DMS114 treated with DMSO at 0.1 percent for 48 hours (cell line): ENCODE measurements around the gene SLF1.

Experiments used
- DNase-seq: peaks from one replicate; lab custom pipeline; 2025; ENCODE audit not compliant: unreplicated experiment; lab: John Stamatoyannopoulos, UW

Gene SLF1

DNA sequence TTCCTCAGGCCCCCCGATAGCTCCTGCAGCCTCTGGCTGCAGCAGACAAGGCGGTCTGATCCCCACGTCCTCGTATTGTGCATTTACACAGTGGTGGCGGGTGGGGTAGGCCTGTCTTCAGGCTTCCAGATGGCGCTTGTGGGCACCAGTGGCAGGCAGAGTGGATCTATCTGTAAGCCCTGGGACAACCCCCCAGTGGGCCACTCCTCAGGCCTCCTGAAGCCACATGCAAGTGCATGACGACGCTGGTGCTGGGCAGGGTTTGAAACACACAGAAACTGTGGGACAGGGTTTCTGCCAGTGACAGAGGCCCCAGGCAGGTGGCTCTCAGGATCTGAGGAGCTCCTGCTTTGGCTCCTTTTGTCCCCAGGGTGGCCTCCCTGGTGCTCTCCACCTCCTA lies 42.0 kb downstream of the SLF1 start:
- no peak for DNase-seq

DNA sequence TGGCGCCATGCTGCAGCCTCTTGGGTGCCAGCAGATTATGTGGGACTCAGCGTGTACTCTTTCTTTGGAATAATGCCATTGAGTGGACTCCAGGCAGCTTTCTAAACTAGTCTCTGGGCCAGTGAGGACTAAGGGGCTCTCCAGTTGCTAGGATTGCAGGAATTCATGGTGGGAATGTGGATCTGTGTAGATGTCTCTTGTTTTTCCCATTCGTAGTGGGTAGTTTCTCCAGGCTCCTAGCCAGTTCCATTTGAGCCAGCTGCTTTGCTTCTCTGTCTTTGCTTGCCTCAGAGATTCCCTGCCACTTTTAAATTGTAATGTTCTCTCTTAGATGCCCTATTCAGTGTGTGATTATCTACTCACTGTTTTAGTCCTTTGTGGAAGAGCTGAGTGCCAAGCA lies 42.6 kb downstream of the SLF1 start:
- DNase-seq, result no peak

DNA sequence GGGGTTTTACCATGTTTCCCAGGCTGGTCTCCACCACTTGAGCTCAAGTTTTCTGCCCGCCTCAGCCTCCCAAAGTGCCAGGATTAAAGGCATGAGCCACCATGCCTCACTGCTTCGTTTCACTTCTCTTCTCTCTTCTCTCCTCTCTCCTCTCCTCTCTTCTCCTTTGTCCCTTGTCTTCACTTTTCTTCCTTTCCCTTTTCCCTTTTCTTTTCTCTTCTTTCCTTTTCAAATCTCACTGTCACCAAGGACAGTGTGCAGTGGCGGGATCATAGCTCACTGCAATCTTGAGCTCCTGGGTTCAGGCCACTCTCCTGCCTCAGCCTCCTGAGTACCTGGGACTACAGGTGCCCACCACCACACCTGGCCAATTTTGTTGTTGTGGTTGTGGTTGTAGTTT lies 49.5 kb downstream of the SLF1 start:
- no peak for DNase-seq

DNA sequence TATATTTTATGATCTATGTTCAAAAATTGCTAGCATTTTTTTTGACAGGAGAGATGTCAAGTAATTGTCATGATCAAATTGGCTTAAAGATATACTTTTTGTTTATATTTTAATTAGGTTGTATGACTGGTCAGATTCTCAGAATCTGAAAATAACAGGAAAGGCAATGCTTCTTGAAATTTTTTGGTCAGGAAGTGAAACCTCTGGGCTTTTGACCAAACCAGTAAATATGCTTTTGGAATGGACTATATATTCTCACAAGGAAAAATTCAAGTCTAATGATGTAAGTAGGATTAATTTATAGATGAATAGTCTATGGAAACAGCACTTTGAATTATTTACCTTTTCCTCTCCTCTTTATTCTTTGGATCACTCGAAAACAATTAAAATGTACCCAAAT lies 52.3 kb downstream of the SLF1 start:
- no peak for DNase-seq

DNA sequence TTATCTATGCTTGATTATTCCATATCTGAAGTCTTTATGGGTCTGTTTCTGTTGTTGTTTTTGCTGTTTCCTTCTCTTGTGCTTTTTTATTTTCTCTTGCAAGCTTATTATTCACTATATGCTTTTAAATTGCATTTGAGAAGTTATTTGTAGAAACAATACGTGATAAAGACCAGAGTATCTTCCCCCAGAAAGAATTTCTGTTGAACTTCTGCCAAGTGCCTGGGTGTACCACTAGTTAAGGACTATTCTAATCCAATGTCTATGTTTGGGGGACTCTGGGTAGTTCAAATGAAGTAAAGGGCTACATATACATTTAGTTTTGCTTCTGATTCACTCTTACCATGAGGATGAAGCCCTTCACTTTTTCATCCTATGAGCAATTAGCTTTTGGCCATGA lies 54.3 kb downstream of the SLF1 start:
- DNase-seq, result no peak

DNA sequence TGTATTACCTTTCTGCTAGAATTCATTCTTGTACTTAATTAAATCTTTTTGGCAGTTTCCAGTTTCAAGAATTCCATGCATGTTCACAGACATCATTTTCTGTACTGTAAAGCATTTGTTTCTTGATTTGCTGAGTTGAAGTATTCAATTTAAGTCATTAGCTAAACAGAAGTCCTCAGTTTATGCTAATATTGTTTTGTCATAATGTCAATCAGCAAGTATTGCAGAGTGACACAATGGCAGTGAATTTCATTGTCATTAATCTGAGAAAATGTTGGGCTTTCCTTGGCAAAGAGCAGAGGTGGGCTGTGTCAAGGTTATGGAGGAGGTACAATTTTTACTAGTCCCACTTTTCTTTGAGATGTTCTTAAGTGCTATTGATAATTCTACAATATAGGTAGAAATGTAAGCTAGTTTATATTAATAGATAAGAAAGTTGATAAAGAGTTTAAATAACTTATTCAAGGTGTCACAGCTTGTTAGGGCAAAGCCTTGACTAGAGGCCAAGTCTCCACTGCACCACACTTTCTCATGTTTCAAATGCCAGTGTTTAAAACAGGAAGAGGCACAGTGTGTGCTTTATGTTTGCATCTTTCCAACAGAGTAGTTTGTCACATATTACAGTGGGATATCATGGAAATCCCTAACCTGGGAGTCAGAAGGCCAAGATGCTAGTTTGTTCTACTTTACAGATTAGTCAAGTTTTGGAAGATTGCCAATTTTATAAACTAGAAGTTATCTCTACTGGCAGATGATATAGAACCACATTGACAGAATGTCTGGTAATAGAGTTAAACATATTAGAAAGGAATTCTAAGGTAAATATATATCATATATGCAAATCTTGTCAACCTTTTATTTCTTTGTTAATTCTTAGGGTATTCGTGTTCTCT lies 56.3 kb downstream of the SLF1 start:
- no peak for DNase-seq

DNA sequence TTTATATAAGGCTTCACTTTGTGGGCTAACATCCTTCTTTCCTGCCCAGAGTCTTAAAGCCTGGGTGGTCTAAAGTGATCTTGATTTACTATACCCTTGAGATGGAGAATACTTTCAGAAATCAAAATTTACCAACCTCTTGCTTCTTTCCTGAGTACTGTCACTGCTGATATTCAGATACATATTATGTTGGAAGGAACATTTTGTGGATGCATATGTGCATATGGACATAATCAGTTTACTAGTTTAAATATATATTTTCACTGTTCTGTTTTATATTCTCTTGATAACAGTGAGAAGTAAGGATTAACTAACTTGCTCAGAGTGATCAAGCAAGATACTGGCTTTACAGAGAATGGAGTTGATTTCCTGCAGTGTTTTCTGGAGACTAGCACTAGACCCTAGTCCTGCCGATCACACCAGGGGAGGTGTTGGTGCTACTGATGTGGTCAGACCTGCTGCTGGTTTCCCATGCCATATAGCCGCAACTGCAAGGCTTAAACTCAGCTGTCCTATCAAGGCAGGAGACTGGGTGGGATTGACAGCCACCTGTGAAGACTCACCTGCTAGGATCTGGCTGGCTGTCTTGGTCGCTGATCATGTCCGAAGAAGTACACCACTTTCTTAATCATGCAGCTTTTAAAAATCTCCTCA lies 57.6 kb downstream of the SLF1 start:
- DNase-seq, result no peak

DNA sequence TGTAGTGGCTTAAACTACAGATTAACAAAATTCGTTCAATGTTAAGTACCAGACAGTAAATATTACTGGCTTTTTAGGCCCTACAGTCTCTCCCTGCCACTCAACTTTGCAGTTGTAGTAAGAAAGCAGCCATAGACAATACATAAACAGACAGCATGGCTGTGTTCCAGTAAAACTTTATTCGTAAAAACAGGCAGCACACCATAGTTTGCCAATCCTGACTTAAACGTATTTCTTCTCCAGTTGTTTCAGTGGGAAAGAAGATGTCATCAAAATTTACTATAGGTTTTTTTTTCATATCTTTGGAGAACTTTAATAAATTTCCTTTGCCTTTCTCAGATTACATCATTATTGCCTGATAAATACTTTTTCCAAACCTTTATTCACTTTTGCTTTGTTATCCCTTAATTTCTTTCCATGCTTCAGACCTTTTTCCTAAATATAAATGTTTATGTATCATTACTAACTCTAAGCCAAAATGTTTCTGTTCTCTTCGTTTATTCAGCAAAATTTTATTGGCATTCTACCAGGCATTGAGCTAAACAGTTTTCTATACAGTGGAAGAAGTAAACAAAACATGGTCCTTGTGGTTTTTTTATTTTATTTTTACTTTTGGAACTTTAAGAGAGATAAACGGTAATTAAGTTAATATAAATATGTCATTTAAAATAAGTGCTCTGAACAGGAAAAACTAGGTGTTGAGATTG lies 64.5 kb downstream of the SLF1 start:
- no peak for DNase-seq

DNA sequence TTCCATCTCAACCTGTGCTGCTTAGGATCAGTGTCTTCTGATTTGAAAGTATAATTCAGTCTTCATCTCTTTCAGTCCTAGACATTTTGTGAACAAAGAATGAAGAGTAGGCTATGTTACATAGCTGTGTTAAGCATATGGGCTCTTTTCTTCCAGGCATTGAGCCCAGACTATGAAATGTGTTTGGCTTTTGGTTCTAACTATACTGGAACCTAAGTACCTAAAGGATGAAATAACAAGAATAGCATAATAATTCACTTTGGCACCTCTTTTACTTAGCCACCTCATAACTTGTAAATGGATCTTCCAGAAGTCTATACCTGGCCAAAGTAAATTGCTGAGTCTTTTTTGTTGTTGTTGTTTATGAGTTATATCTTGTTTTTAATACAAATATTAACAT lies 71.4 kb downstream of the SLF1 start:
- no peak for DNase-seq

DNA sequence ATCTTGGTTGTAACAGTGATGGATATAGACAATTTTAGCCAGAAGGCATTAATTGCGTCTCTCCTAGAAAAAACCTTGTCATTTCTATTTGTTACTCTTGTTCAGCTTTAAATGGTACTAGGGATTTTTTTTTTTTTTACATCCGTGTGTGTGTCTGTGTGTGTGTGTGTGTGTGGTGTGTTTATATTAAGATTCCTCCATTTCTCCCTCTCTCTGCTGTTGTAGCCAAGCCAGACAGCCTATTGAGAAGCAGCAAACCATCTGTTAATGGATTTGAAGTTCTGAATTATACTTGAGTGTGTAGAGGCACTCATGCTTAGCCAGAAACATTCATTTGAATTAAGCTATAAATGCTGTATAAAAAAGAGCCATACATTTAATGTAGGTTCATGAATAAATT lies 72.3 kb downstream of the SLF1 start:
- DNase-seq, result no peak

DNA sequence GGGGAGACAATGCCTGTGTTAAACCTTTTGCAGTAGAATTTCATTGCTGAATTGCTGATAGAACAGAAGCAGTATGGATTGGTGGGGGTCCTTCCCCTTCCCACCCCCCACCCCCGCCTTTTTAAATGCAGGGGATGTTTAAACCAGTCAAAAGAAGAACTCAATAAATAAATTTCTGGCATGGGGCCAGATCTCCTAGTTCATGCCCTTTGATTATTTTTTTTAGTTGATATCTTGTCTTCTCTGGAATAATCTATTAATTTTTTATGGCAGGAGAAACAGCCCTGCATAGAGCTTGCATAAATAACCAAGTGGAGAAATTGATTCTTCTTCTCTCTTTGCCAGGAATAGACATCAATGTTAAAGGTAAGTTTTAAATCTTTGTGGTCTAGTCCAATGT lies 72.8 kb downstream of the SLF1 start:
- DNase-seq, result no peak

DNA sequence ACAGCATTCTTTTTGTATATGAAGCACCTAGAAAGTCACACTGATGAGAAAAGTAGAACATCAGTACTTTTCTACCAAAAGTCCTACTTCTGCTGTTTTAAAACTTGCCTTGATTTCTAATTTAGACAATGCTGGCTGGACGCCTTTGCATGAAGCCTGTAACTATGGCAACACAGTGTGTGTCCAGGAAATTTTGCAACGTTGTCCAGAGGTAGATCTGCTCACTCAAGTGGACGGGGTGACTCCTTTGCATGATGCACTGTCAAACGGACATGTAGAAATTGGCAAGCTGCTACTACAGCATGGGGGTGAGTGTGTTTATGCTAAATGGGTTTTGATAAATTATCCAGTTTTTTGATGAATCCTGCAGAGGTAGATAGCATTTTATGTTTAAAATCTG lies 73.5 kb downstream of the SLF1 start:
- no peak for DNase-seq

DNA sequence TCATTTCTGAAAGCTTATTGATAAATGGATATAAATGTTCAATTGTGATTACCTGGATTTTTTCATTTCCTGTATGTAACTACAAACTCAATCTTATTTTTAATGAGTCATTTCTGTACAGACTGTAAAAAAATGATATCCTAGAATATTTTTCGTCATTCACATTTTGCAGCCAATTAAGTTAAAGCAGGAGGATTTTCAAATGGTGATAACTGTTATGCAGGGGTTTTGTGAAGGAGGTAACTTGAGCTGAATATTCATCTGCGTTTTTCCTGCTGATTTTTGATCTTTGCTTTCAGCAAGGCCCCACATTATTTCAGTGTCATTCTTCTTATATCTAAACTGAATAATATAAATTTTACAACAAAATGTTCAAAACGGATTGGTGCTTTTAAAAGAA lies 74.1 kb downstream of the SLF1 start:
- no peak for DNase-seq

DNA sequence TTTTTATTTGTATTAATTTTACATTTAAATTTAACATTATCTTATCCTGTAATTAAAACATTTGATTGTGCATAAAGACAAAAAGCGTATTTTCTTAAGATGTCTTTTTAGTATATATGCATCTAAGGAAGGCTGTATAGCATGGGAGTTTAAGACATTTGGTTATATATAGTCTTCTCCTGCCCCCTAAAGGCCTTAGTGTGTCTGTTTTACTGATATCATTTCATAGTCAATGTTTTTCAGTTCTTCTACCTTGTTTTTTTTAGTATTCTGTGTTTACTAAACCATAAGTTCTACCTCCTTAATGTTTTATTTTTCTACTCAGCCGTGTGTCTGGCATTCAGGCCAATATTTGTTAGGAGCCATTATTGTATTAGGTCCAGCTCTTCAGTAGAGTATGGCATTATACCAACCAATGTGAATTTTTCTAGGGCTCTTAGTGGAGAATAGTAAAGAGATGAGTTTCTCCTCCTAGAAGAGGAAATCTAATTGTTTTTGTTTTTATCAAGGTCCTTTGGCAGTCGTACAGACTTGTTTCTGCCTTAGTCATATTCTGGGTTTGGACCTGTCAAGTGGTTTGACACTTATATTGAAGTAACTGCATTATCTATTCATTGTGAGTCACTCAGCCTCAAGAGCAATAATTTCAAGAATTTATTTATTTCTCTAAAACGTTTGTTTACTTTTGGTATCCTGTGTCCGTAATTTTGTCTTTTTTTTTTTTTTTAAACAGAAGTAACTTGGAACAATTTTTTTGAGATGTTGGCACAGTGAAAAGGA lies 74.8 kb downstream of the SLF1 start:
- peak; percentile 57 for DNase-seq

DNA sequence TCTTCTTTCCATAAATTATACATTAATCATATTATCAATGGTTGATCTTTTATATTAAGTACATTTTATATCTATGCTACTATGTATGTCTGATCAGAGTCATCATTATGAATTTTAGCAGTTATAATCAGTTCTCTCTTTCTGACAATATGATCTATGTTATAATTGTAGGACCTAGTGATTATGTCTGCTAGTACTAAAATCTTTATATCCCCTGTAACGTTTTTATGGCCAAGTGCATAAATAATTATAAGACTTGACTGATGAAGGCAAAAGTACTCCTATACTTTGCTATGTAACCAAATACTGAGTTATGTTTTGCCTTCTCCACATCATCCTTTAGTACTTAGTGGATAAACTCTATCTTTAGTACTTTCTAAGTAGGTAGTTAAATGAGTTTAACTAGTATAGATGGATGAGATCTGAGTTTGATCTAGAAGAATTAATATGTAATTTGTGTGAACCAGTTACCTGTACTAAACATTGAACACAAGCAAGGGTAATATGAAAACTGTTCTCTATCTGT lies 75.4 kb downstream of the SLF1 start:
- no peak for DNase-seq

DNA sequence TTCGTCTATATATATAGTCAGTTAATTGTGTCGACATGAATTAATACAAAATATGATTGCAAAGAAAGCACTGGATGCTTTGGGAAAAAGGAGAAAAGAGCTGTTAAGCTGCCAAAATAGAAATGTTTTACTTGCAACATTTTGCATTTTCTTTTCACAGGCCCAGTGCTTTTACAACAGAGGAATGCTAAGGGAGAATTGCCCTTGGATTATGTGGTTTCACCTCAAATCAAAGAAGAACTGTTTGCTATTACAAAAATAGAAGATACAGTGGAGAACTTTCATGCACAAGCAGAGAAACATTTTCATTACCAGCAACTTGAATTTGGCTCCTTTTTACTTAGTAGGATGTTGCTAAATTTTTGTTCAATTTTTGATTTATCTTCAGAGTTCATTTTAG lies 76.2 kb downstream of the SLF1 start:
- no peak for DNase-seq

DNA sequence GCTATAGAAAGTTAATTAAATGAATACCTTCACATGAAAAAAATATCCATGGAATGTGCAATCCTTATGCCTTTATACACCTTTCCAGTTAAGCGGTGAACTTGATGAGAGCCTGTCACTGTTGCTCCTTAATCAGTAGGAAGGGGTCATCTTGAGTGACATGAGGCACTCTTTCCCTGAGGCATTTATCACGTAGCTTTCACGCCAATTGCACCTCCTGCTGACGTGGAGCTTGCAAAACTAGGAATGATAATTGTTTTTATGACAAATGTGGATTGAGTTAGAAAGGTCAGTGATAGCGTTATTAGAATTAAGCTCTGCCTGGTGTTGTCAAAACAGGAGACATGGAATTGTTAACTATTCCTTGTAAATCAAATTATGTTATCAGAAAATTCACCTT lies 79.7 kb downstream of the SLF1 start:
- DNase-seq, result no peak

DNA sequence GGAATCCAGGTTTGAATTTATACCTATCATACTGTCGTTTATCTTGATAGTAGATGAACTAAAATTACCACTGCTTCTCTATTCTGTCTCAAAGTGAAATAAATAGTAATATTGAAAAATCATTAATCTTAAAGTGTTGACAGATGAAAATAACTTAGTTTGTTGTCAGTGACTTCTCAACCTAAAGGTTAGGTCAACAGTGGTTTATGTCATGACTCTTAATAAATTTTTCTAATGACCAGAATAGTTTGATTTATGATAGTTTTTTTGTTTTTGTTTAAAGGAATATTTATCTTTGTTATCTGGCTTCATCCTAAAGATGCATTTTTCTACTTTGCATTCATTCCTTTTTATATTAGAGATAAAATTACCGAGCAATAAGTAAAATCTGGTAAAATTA lies 81.1 kb downstream of the SLF1 start:
- no peak for DNase-seq

DNA sequence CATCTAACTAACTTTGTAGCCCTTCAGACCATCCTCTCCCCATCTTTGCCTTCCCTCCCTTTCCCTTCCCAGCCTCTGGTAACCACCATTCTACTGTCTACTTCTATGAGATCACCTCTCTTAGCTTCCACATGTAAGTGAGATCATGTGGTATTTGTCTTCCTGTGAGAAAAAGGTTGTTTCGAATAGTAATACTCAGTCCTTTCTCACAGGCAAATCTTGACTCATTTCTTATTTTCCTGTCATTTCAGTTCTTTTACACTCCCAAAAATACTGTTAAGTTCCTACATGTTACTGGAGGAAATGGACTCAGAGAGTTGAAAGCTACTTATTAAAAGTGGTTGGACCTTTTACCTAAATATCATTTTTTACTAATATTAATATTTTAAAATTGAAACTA lies 82.1 kb downstream of the SLF1 start:
- no peak for DNase-seq

DNA sequence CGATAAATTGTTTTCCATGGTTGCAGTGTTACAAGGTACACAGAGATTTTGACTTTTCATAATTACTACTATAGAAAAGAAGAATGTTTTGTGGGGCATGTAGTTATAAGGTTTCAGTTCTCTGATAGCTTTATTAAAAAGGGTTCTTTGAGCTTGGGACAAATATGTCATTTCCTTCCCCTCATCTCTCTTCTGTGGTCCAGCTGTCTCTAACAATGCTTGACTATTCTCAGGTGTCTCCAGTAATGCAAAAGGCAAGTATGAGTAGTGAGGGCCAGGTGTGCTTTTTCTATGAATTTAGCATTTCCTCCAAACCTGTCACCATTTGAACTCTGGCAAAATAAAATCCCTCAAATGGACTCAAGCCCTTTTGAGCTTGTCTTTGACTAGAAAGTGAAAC lies 84.3 kb downstream of the SLF1 start:
- no peak for DNase-seq

DNA sequence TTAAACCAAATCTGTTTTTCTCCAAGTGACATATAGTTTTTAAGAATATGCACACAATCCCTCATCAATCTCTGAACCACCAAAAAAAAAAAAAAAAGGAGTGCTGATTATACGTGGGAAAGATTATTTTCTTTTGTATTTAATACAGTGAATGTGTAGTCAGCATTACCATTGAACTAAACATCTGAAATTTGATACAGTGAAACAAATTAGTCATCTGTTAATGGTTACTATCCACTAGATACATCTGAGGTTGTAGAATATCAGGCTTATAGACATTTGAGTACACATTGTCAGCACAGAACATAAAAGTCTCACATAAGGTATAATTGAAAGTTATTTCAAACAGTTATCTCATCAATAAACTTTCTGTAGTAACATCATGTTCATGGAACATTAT lies 87.0 kb downstream of the SLF1 start:
- DNase-seq, result no peak
